Measurements from ENCODE around the gene TPT1. TPM values are rescaled to one million over a fixed set of nuclear protein-coding genes. Genes with fewer than 3 reads are reported as not detected.
A peak's percentile ranks its signal among the peaks of the same experiment; 100 is the strongest.

TPT1 gene
- total RNA-seq, 1 donor from 2014 or later, result 3,393 TPM

GRCh38 chr13:45340422-45341033 is 455 bp downstream of the TPT1 start:
- H3K4me1 Mint-ChIP-seq (ENCODE audit: unreplicated experiment), result peaks cover 59% of the 10 kb centered on the region
- peaks cover 53% of the 10 kb centered on the region for H3K36me3 Mint-ChIP-seq (ENCODE audit: unreplicated experiment)
- H3K27me3 Mint-ChIP-seq (ENCODE audit: unreplicated experiment), result no peaks in the 10 kb centered on the region
- H3K4me3 Mint-ChIP-seq (ENCODE audit: unreplicated experiment), result peak overlapping the region; percentile 97
- H3K9me3 Mint-ChIP-seq (ENCODE audit: unreplicated experiment), result no peaks in the 10 kb centered on the region
- peak overlapping the region; percentile 99 for H3K27ac Mint-ChIP-seq (ENCODE audit: unreplicated experiment)
- DNase-seq (ENCODE audit: extremely low spot score, unreplicated experiment), result peak; percentile 95
- TF ChIP-seq CTCF (IDR thresholded peaks at IDR 0.05), result peak; percentile 55

DNA sequence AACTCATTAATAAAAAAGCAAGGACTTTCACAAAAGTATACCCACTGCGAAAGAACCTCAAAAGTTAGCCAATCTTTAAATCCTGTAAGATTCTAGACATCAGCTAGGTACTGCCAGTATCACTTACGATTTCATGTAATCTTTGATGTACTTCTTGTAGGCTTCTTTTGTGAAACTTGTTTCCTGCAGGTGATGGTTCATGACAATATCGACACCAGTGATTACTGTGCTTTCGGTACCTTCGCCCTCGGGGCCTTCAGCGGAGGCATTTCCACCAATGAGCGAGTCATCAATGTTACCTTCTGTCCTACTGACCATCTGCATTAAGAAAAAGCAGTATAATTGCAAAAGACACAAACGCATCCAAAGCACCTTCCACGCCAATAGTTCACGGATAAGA is 1.1 kb downstream of the TPT1 start:
- Mint-ChIP-seq H3K27me3 (ENCODE audit: unreplicated experiment) (no peaks in the 10 kb centered on the region), H3K9me3 (ENCODE audit: unreplicated experiment) (no peaks in the 10 kb centered on the region), H3K4me1 (ENCODE audit: unreplicated experiment) (peaks cover 63% of the 10 kb centered on the region), H3K36me3 (ENCODE audit: unreplicated experiment) (peaks cover 58% of the 10 kb centered on the region), H3K27ac (ENCODE audit: unreplicated experiment) (peak overlapping the region; percentile 99), H3K4me3 (ENCODE audit: unreplicated experiment) (peak overlapping the region; percentile 97)
- DNase-seq (ENCODE audit: extremely low spot score, unreplicated experiment), result no peak
- TF ChIP-seq CTCF (IDR thresholded peaks at IDR 0.05), result no peak

DNA sequence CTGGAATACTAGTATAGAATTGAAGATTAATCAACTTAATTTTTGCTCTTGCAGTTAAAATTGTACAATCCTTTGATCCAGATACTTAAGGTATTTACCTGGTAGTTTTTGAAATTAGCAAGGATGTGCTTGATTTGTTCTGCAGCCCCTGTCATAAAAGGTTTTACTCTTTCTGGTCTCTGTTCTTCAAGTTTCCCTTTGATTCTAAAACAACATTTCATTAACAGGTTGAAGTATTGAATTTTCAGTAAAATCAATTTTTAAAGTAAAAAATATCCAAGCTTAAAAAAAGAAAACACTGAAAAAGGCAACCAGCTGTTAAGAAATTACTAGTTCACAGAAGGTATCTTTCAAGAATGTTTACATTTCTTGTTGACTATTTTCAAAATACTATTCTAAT is 1.6 kb downstream of the TPT1 start:
- H3K9me3 Mint-ChIP-seq (ENCODE audit: unreplicated experiment), result no peaks in the 10 kb centered on the region
- no peaks in the 10 kb centered on the region for H3K27me3 Mint-ChIP-seq (ENCODE audit: unreplicated experiment)
- peaks cover 62% of the 10 kb centered on the region for H3K4me1 Mint-ChIP-seq (ENCODE audit: unreplicated experiment)
- peak overlapping the region; percentile 99 for H3K27ac Mint-ChIP-seq (ENCODE audit: unreplicated experiment)
- DNase-seq (ENCODE audit: extremely low spot score, unreplicated experiment), result no peak
- TF ChIP-seq CTCF (IDR thresholded peaks at IDR 0.05), result no peak
- peaks cover 59% of the 10 kb centered on the region for H3K36me3 Mint-ChIP-seq (ENCODE audit: unreplicated experiment)
- peak overlapping the region; percentile 97 for H3K4me3 Mint-ChIP-seq (ENCODE audit: unreplicated experiment)

DNA sequence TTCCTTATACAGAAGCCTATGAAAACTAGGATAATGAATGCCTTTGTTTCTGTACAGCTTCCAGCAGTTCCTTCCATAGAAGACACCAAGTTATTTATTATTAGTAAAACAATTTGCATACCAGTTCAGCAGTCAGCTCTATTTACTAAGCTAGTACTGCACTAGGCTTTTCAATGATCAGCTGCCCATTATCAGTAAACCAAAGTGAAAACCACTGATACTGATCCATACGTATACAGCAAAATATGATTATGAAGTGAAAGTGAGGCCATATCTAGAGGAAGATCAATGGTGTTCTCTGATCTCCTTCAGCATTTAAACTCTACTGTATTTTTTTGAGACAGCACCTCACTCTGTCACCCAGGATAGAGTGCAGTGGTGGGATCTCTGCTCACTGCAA is 3.2 kb downstream of the TPT1 start:
- peaks cover 70% of the 10 kb centered on the region for H3K4me1 Mint-ChIP-seq (ENCODE audit: unreplicated experiment)
- DNase-seq (ENCODE audit: extremely low spot score, unreplicated experiment), result no peak
- TF ChIP-seq CTCF (IDR thresholded peaks at IDR 0.05), result no peak
- H3K36me3 Mint-ChIP-seq (ENCODE audit: unreplicated experiment), result peaks cover 59% of the 10 kb centered on the region
- no peaks in the 10 kb centered on the region for H3K27me3 Mint-ChIP-seq (ENCODE audit: unreplicated experiment)
- H3K27ac Mint-ChIP-seq (ENCODE audit: unreplicated experiment), result no peak overlapping the region
- H3K4me3 Mint-ChIP-seq (ENCODE audit: unreplicated experiment), result peak overlapping the region; percentile 97
- no peaks in the 10 kb centered on the region for H3K9me3 Mint-ChIP-seq (ENCODE audit: unreplicated experiment)

DNA sequence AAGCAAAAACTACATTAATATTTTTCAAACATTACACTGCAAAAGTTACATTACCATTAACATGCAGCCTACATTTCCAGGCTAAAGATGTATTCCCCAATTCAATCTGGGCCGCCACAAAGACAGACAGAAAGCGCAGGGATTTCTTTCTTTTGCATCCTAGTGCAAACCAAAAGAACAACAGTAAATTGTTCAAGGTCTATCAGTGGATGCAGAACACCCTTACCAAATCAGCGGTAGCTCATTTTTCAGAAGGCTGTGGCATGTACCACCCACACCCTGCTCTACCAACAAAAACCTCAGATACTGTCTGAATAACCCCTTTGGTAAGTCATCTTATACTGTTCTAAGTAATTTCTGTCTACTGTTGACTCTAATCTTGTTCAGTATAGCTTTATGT is 3.6 kb downstream of the TPT1 start:
- DNase-seq (ENCODE audit: extremely low spot score, unreplicated experiment), result no peak
- Mint-ChIP-seq H3K27ac (ENCODE audit: unreplicated experiment) (no peak overlapping the region), H3K36me3 (ENCODE audit: unreplicated experiment) (peaks cover 58% of the 10 kb centered on the region), H3K4me1 (ENCODE audit: unreplicated experiment) (peaks cover 71% of the 10 kb centered on the region), H3K27me3 (ENCODE audit: unreplicated experiment) (no peaks in the 10 kb centered on the region), H3K4me3 (ENCODE audit: unreplicated experiment) (no peak overlapping the region), H3K9me3 (ENCODE audit: unreplicated experiment) (no peaks in the 10 kb centered on the region)
- TF ChIP-seq CTCF (IDR thresholded peaks at IDR 0.05), result no peak

Data from osteocyte (in vitro differentiated cells).